Smooth muscle cell (in vitro differentiated cells): Measurements from ENCODE around the gene DNAJB11. TPM values are rescaled to one million over a fixed set of nuclear protein-coding genes. Genes with fewer than 3 reads are reported as not detected.

Source experiments
- DNase-seq: peaks from one replicate; lab custom pipeline; 2025; ENCODE audit not compliant: unreplicated experiment; lab: John Stamatoyannopoulos, UW
- H2AFZ ChIP-seq: fragments of 200-600 bp; sonication (generic); 2 replicates; pipeline ENCODE4 v1.6.0; 2016; ENCODE audit warnings: antibody characterized with exemption, low read depth, mild to moderate bottlenecking
- H3F3A ChIP-seq: fragments of 200-600 bp; sonication (generic); 2 replicates; pipeline ENCODE4 v1.6.0; 2017; ENCODE audit warnings: antibody characterized with exemption, low read depth
- H3K27ac ChIP-seq: fragments of 200-600 bp; sonication (generic); 2 replicates; pipeline ENCODE4 v1.5.1; 2016; ENCODE audit warnings: low read depth, mild to moderate bottlenecking
- H3K27me3 ChIP-seq: fragments of 200-600 bp; sonication (generic); 2 replicates; pipeline ENCODE4 v1.6.1; 2016; ENCODE audit warnings: low read depth, mild to moderate bottlenecking
- H3K36me3 ChIP-seq: fragments of 200-600 bp; sonication (generic); 2 replicates; pipeline ENCODE4 v1.5.1; 2016; ENCODE audit warnings: low read depth
- H3K4me1 ChIP-seq: fragments of 200-600 bp; sonication (generic); 2 replicates; pipeline ENCODE4 v1.5.1; 2016; ENCODE audit warnings: low read depth
- H3K4me2 ChIP-seq: fragments of 200-600 bp; sonication (generic); 2 replicates; pipeline ENCODE4 v1.6.0; 2016; ENCODE audit warnings: mild to moderate bottlenecking
- H3K4me3 ChIP-seq: fragments of 200-600 bp; sonication (generic); 2 replicates; pipeline ENCODE4 v1.5.1; 2016; ENCODE audit warnings: mild to moderate bottlenecking
- H3K79me2 ChIP-seq: fragments of 200-600 bp; sonication (generic); 2 replicates; pipeline ENCODE4 v1.6.0; 2016; ENCODE audit warnings: low read depth, mild to moderate bottlenecking
- H3K9ac ChIP-seq: fragments of 200-600 bp; sonication (generic); 2 replicates; pipeline ENCODE4 v1.6.0; 2016; ENCODE audit warnings: low read depth
- H3K9me3 ChIP-seq: fragments of 200-600 bp; sonication (generic); replicated peaks from 2 replicates; pipeline ENCODE4 v1.5.1; 2016; ENCODE audit warnings: low read depth
- H4K20me1 ChIP-seq: fragments of 200-600 bp; sonication (generic); 2 replicates; pipeline ENCODE4 v1.6.0; 2016; ENCODE audit warnings: low read depth
- WGBS: methylation state at CpG from one replicate; pipeline ENCODE4 v1.1.7; 2016; ENCODE audit warnings: low lambda C conversion rate; 5-methylcytosine and 5-hydroxymethylcytosine counted together
- polyA plus RNA-seq: library from polyadenylated mRNA; unstranded; fragments of >200 nt; fragmentation: Nextera tagmentation; extraction: Ambion mirVana; gene quantifications from 2 replicates; pipeline ENCODE4 v1.2.1, GENCODE V29; 2016
- total RNA-seq: library from RNA; depleted of rRNA; stranded (reverse); fragments of >200 nt; gene quantifications from 2 replicates; pipeline ENCODE4 v1.2.3, GENCODE V29; 2014
- TF ChIP-seq, protein P1 (sequence below): fragments of 200-600 bp; sonication (generic); IDR thresholded peaks from 2 replicates; pipeline ENCODE4 v1.5.1; 2017; ENCODE audit warnings: borderline replicate concordance, mild to moderate bottlenecking, antibody characterized with exemption; ENCODE audit not compliant: insufficient read depth, poor library complexity, severe bottlenecking

Gene DNAJB11
- total and polyA plus RNA-seq, 2 experiments from 2014 or later = 103 to 136 TPM

DNA sequence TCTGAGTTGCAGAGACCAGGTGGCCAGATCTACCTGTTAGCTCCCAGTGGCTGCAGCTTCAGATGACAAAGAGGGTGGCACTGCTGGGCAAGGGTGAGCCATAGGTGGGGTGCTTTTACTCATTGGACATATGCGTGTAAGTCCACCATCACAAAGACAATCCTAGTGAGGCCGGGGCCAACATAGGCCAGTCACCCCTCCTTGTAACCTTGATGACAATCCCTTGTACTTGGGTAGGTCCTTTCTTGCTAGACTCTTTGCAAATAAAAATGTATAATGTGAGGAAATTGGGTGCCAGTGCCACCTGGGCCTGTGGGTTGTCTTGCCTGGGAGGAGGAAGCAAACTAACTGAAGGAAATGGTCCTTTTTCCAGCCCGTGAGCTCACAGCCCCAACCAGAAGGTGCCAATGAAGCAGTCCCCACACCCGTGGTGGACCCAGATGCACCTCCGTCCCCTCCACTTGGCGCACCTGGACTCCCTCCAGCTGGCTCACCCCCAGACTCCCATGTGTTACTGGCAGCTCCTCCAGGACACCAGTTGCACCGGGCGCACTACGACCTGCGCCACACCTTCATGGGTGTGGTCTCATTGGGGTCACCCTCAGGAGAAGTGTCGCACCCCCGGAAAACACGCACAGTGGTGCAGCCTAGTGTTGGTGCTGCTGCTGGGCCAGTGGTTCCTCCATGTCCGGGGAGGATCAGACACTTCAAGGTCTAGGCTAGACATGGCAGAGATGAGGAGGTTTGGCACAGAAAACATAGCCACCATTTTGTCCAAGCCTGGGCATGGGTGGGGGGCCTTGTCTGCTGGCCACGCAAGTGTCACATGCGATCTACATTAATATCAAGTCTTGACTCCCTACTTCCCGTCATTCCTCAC lies 49.9 kb downstream of the DNAJB11 start:
- H4K20me1 ChIP-seq = no peaks in the 10 kb centered on the region
- no peaks in the 10 kb centered on the region for H3F3A ChIP-seq
- WGBS = 90% methylated on average over 17 of the region's 17 CpGs
- H2AFZ ChIP-seq = no peak overlapping the region
- TF ChIP-seq, protein P1, sequence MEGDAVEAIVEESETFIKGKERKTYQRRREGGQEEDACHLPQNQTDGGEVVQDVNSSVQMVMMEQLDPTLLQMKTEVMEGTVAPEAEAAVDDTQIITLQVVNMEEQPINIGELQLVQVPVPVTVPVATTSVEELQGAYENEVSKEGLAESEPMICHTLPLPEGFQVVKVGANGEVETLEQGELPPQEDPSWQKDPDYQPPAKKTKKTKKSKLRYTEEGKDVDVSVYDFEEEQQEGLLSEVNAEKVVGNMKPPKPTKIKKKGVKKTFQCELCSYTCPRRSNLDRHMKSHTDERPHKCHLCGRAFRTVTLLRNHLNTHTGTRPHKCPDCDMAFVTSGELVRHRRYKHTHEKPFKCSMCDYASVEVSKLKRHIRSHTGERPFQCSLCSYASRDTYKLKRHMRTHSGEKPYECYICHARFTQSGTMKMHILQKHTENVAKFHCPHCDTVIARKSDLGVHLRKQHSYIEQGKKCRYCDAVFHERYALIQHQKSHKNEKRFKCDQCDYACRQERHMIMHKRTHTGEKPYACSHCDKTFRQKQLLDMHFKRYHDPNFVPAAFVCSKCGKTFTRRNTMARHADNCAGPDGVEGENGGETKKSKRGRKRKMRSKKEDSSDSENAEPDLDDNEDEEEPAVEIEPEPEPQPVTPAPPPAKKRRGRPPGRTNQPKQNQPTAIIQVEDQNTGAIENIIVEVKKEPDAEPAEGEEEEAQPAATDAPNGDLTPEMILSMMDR = no peak
- no peaks in the 10 kb centered on the region for H3K36me3 ChIP-seq
- peaks cover 6% of the 10 kb centered on the region for H3K27me3 ChIP-seq
- no peak overlapping the region for H3K4me2 ChIP-seq
- no peak overlapping the region for H3K27ac ChIP-seq
- H3K9me3 ChIP-seq = no peaks in the 10 kb centered on the region
- DNase-seq = no peak
- H3K4me3 ChIP-seq = no peak overlapping the region
- H3K4me1 ChIP-seq = no peaks in the 10 kb centered on the region
- H3K79me2 ChIP-seq = no peaks in the 10 kb centered on the region
- H3K9ac ChIP-seq = no peak overlapping the region

DNA sequence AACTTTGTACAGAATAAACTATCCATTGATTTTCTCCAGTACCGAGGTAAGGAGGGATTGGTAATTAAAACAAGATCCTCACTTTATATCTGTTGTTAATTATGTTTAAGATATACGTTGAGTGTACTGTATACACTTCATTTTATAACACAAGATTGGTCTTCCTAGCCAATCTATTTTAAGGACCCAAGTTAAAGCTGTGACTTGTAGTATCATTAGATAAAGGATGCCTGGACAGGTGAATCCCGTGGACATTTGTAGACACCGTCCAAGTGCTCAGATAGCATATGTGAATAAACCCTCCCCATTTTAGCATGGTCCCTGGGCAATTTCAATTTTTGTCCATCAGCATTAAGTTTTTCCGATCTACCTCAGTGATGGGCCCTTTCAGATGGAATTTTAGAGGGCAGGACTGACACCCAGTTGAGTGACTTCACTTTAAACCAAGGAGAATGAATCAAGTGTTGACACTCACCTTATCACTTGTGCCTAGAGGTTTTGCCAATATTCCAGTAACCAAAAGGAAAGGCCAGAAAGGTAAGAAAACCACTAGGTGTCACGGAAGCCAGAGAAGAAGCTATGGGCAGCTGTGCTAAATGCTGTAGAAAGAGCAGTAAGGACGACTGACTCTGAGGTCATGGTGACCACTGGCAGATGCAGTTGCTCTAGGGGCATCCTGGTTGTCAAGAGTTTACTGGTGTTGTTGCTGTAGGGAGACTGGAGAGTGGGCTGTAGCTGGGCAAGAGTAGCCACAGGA lies 51.6 kb downstream of the DNAJB11 start:
- no peak overlapping the region for H3K9ac ChIP-seq
- H2AFZ ChIP-seq = no peak overlapping the region
- H3F3A ChIP-seq = no peaks in the 10 kb centered on the region
- DNase-seq = no peak
- H3K27me3 ChIP-seq = peaks cover 6% of the 10 kb centered on the region
- H3K4me3 ChIP-seq = no peak overlapping the region
- H3K4me1 ChIP-seq = no peaks in the 10 kb centered on the region
- no peaks in the 10 kb centered on the region for H3K36me3 ChIP-seq
- no peaks in the 10 kb centered on the region for H3K79me2 ChIP-seq
- H3K9me3 ChIP-seq = no peaks in the 10 kb centered on the region
- H3K27ac ChIP-seq = no peak overlapping the region
- WGBS = 87% methylated on average over 7 of the region's 7 CpGs
- TF ChIP-seq, protein P1 = no peak
- H3K4me2 ChIP-seq = no peak overlapping the region
- H4K20me1 ChIP-seq = no peaks in the 10 kb centered on the region

DNA sequence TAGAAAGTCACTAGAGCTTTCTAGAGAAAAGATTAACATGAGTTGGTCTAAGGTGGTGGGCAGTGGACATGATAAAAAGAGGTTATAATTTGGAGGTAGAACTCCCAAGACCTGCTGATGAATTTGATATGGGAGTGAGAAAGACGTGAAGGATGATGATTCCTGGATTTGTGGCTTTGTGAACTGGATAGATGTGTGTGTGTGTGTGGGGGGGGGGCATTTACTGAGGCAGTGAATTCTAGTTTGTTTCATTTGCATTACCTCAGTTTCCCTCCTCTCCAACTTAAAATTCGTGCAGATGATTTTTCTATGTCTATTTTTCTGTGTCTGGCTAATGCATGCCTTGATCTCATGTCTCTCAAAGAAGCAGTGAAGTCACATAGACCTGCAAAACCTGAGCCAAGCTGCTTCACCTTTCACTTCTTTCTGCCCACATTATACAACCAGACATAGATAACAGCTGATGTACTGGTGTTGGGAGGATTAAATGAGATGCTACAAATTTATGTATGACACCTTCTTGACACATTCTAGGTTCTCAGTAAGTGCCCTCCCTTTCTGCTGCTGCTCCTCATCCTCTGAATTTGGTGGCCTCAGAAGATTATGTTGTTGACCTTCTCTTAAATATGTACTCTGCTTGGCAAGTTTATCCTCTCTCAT lies 52.3 kb downstream of the DNAJB11 start:
- Histone ChIP-seq H3K9ac (no peak overlapping the region), H3K4me1 (no peaks in the 10 kb centered on the region), H3K27me3 (peaks cover 6% of the 10 kb centered on the region), H3F3A (no peaks in the 10 kb centered on the region), H3K4me2 (no peak overlapping the region), H3K9me3 (no peaks in the 10 kb centered on the region), H4K20me1 (no peaks in the 10 kb centered on the region), H3K4me3 (no peak overlapping the region), H2AFZ (no peak overlapping the region), H3K27ac (no peak overlapping the region), H3K36me3 (no peaks in the 10 kb centered on the region), H3K79me2 (no peaks in the 10 kb centered on the region)
- 46% methylated on average over 2 of the region's 2 CpGs for WGBS
- DNase-seq = no peak
- TF ChIP-seq, protein P1 = no peak
